Activated T-cell treated with anti-CD3 and anti-CD28 coated beads for 1 hour (primary cell): Measurements from ENCODE around the gene TMEM178B.
"Not testable (repeated sequence)": the region's sequence is repeated elsewhere in the genome, so short reads cannot be mapped to it uniquely, and the experiment has no call there.

Experiments used
- DNase-seq: peaks from one replicate; pipeline ENCODE4 v3.0.0-alpha.2; 2020; ENCODE audit warnings: low read depth

The TMEM178B gene

GRCh38 chr7:141142058-141142457 is 68.2 kb downstream of the TMEM178B start:
- DNase-seq: no peak

DNA sequence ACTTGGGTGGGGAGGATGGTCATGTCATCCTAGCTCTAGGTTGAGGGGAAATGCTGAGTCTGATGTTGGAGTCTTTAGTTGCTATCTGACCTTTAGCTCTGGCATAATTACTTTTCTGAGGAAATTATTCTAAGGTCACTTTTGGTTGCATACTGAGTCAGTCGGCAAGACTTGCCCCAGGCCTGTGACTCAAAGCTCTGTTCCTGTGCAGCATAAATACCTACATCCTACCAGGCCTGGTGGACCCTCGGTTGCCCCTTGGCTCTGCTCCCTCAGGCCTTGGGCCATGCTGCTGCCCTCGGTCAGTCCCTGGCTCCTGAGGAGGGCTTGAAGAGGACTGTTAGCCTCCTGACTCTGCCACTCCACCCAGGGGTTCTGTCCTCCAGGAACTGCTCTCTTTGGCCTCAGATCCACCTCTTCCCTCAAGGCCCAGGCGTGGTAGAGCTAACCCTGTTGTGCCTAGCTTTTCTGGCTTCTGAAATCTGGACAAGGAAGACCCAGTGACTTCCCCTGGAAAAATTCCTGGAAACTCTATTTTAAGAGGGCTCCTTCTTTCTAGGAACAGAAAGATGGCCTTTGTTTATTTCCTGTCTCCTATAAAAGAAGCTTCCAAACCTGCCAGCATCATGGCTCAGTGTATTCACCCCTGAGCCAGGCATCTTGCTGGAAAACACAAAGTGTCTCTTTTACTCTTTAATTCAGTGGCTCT is 71.2 kb downstream of the TMEM178B start:
- no peak for DNase-seq

- no peak for DNase-seq
Measured at GRCh38 chr7:141145630-141145982, 71.7 kb downstream of the TMEM178B start.

GRCh38 chr7:141147482-141147881 is 73.6 kb downstream of the TMEM178B start:
- no peak for DNase-seq

DNA sequence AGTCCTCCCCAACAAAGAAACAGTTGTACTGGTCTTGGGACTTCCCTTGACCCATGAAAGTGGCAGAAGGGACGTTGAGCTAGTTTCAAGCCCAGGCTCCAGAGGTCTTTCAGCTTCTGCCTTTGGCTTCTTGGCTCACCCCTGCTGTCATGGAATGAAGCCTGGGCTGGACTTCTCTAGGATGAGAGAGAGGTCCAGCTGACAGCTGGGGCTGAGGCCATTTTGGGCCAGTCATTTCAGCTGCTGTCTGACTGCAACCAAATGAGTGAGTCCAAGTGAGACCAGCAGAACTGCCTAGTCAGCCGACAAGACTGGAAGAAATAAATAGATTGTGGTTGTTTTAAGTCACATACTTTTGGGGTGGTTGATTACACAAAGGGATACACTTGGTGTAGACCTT is 76.6 kb downstream of the TMEM178B start:
- DNase-seq: no peak

DNA sequence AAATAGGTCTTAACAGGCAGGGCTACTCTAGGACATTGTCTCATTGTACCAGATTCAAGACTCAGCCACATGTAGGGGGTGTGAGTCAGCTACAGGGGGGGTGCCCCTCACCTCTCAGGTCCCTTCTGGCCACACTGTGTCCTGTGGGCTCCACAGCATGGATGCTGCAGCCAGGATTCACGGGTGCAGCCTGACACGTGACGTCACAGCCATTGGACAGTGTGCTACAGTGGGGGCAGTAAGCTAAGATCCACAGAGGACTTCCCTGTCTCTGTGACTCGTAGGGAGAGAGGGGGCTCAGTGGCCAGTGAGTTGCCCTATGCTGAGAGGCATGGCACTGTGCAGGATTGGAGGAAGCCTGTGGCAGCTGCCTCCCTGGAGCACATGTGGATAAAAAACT is 77.9 kb downstream of the TMEM178B start:
- DNase-seq: no peak

- DNase-seq: no peak
Measured at GRCh38 chr7:141153231-141153630, 79.4 kb downstream of the TMEM178B start.

GRCh38 chr7:141154131-141154732 is 80.4 kb downstream of the TMEM178B start:
- no peak for DNase-seq

GRCh38 chr7:141156407-141156806 is 82.5 kb downstream of the TMEM178B start:
- DNase-seq: no peak

- no peak for DNase-seq
Measured at GRCh38 chr7:141157138-141157765, 83.4 kb downstream of the TMEM178B start.

- DNase-seq: no peak
Measured at GRCh38 chr7:141158561-141158960, 84.7 kb downstream of the TMEM178B start.

GRCh38 chr7:141160246-141160860 is 86.5 kb downstream of the TMEM178B start:
- DNase-seq: no peak

- DNase-seq: no peak
Measured at GRCh38 chr7:141161550-141162535, 88.0 kb downstream of the TMEM178B start.

- DNase-seq: no peak
Measured at GRCh38 chr7:141165521-141165920, 91.7 kb downstream of the TMEM178B start.

- DNase-seq: no peak
Measured at GRCh38 chr7:141166926-141167325, 93.1 kb downstream of the TMEM178B start.

DNA sequence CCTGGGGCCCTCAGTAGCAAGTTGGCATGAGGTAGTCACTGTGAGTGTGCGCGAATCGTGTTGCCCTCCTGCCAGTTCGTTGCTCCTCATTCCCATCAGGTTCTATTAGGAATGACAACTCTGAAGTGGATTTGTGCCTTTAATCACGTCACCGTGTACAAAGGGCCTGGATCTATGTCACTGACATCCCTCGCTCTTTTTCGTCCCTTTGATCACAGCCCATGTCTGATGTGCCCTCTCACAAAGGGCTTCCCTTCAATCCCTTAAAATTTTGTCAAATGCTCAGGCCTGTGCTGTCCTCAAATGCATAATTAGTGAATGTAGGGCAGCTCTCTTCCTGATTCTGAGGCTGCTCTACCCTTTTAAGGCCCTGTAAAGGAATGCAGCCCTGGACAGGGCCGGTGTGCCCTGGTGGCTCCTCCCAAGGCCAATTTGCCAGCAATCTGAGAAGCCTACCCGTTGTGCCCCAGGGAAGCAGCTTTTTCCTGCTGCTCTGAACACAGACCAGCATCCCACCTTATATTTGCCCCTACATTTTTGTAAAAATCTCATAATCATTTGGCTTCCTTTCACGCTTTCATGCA is 93.6 kb downstream of the TMEM178B start:
- no peak for DNase-seq

GRCh38 chr7:141169157-141169556 is 95.3 kb downstream of the TMEM178B start:
- DNase-seq: not testable (repeated sequence)

DNA sequence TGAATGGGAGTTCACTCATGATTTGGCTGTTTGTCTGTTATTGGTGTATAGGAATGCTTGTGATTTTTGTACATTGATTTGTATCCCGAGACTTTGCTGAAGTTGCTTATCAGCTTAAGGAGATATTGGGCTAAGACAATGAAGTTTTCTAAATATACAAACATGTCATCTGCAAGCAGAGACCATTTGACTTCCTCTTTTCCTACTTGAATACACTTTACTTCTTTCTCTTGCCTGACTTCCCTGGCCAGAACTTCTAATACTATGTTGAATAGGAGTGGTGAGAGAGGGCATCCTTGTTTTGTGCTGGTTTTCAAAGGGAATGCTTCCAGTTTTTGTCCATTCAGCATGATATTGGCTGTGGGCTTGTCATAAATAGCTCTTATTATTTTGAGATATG is 101.9 kb downstream of the TMEM178B start:
- not testable (repeated sequence) for DNase-seq

DNA sequence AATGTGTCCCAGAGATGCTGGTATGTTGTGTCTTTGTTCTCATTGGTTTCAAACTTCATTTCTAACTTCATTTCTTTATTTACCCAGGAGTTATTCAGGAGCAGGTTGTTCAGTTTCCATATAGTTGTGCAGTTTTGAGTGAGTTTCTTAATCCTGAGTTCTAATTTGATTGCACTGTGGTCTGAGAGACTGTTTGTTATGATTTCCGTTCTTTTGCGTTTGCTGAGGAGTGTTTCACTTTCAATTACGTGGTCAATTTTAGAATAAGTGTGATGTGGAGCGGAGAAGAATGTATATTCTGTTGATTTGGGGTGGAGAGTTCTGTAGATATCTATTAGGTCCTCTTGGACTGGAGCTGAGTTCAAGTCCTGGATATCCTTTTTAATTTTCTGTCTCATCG is 103.3 kb downstream of the TMEM178B start:
- DNase-seq: not testable (repeated sequence)

GRCh38 chr7:141178486-141179135 is 104.7 kb downstream of the TMEM178B start:
- DNase-seq: no peak

GRCh38 chr7:141181812-141182211 is 107.9 kb downstream of the TMEM178B start:
- no peak for DNase-seq
